KMS-11 (cell line): ENCODE measurements around the gene EPG5.

Source experiments
- H2AFZ ChIP-seq: fragments of 200-600 bp; sonication (generic); 2 replicates; pipeline ENCODE4 v1.6.1; 2016; ENCODE audit warnings: antibody characterized with exemption, mixed run types, low read depth
- H3K27ac ChIP-seq: fragments of 200-600 bp; sonication (generic); 2 replicates; pipeline ENCODE4 v1.6.1; 2016; ENCODE audit warnings: mild to moderate bottlenecking, mixed run types
- H3K27me3 ChIP-seq: fragments of 200-600 bp; sonication (generic); 2 replicates; pipeline ENCODE4 v1.6.1; 2017; ENCODE audit warnings: mild to moderate bottlenecking, low read depth, mixed run types, moderate library complexity; ENCODE audit not compliant: insufficient read depth
- H3K36me3 ChIP-seq: fragments of 200-600 bp; sonication (generic); 2 replicates; pipeline ENCODE4 v1.6.1; 2017; ENCODE audit warnings: mild to moderate bottlenecking, mixed run types; ENCODE audit not compliant: insufficient read depth
- H3K4me1 ChIP-seq: fragments of 200-600 bp; sonication (generic); 2 replicates; pipeline ENCODE4 v1.6.1; 2016; ENCODE audit warnings: mild to moderate bottlenecking, low read depth, mixed run types; ENCODE audit not compliant: poor library complexity, severe bottlenecking
- H3K4me2 ChIP-seq: fragments of 200-600 bp; sonication (generic); 2 replicates; pipeline ENCODE4 v1.7.0; 2016; ENCODE audit warnings: mild to moderate bottlenecking, mixed run types
- H3K4me3 ChIP-seq: fragments of 200-600 bp; sonication (generic); IDR thresholded peaks from 2 replicates; pipeline ENCODE4 v1.6.1; 2017; ENCODE audit warnings: low read depth, low read length, mixed read lengths; ENCODE audit not compliant: insufficient read depth
- H3K79me2 ChIP-seq: fragments of 200-600 bp; sonication (generic); 2 replicates; pipeline ENCODE4 v1.6.1; 2016; ENCODE audit warnings: low read depth, mixed run types; ENCODE audit not compliant: insufficient read depth
- H3K9ac ChIP-seq: fragments of 200-600 bp; sonication (generic); 2 replicates; pipeline ENCODE4 v1.6.1; 2016; ENCODE audit warnings: mild to moderate bottlenecking, mixed run types
- H4K20me1 ChIP-seq: fragments of 200-600 bp; sonication (generic); 2 replicates; pipeline ENCODE4 v1.6.1; 2016; ENCODE audit warnings: mild to moderate bottlenecking, mixed run types; ENCODE audit not compliant: insufficient read depth
- TF ChIP-seq, protein P1 (sequence below): fragments of 200-600 bp; sonication (generic); conservative IDR thresholded peaks from 2 replicates; pipeline ENCODE4 v1.6.1; 2017; ENCODE audit warnings: low read depth, mild to moderate bottlenecking, antibody characterized with exemption, low read length, moderate library complexity, mixed read lengths

EPG5 gene

DNA sequence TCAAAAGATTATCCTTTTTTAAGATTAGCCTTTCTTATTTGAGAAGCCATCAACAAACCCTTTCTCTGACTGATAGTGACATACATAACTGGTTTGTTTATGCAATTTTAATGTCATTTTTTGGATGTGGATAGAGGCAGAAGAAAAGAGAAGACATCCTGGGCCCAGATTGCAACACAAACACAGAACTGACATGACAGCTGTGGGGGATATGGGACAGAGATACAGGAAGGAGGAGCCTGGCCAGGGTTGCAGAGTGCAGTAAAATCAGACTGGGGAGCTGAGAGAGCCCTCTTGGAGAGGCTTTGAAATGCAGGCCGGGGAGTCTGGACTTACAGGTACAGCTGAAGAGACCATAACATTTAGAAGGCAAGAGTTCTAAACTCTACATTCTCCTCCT is 76.5 kb downstream of the EPG5 start:
- H3K36me3 ChIP-seq = no peaks in the 10 kb centered on the region
- TF ChIP-seq, protein P1, sequence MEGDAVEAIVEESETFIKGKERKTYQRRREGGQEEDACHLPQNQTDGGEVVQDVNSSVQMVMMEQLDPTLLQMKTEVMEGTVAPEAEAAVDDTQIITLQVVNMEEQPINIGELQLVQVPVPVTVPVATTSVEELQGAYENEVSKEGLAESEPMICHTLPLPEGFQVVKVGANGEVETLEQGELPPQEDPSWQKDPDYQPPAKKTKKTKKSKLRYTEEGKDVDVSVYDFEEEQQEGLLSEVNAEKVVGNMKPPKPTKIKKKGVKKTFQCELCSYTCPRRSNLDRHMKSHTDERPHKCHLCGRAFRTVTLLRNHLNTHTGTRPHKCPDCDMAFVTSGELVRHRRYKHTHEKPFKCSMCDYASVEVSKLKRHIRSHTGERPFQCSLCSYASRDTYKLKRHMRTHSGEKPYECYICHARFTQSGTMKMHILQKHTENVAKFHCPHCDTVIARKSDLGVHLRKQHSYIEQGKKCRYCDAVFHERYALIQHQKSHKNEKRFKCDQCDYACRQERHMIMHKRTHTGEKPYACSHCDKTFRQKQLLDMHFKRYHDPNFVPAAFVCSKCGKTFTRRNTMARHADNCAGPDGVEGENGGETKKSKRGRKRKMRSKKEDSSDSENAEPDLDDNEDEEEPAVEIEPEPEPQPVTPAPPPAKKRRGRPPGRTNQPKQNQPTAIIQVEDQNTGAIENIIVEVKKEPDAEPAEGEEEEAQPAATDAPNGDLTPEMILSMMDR = no peak
- no peak overlapping the region for H3K4me2 ChIP-seq
- H3K4me1 ChIP-seq = no peaks in the 10 kb centered on the region
- no peaks in the 10 kb centered on the region for H4K20me1 ChIP-seq
- H3K27ac ChIP-seq = no peak overlapping the region
- no peak overlapping the region for H3K9ac ChIP-seq
- H3K79me2 ChIP-seq = no peaks in the 10 kb centered on the region
- no peak overlapping the region for H2AFZ ChIP-seq
- no peak overlapping the region for H3K4me3 ChIP-seq
- H3K27me3 ChIP-seq = no peaks in the 10 kb centered on the region

DNA sequence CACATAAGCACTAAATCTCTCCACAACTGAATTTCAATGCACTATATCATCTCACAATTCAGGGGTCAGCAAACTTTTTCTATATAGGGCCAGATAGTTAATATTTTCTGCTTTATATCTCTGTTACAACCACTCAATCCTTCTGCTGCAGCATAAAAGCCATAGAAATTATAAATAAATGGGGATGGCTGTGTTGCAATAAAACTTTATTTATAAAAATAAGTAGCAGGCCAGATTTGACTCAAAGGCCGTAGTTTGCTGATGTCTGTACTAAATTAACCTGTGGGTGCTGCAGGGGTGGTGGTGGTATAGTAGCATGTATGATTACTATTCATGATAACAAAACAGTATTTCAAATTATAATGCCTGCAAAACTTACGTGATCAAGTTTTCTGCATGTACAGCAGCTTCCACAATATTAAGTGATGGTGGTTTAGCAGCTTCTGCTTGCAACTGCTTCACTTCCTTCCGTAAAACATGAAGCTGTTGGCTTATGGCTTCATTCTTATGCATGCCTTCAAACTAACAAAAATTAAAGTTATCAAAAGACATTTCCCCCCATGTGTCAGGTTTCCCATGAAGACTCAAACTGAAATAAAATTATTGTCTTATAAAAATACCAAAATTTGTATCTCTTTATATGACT is 77.6 kb downstream of the EPG5 start:
- Histone ChIP-seq H3K4me3 (no peak overlapping the region), H3K27me3 (no peaks in the 10 kb centered on the region), H3K4me1 (no peaks in the 10 kb centered on the region), H2AFZ (no peak overlapping the region), H3K36me3 (no peaks in the 10 kb centered on the region), H3K27ac (no peak overlapping the region), H3K79me2 (no peaks in the 10 kb centered on the region), H3K9ac (no peak overlapping the region), H3K4me2 (no peak overlapping the region), H4K20me1 (no peaks in the 10 kb centered on the region)
- TF ChIP-seq, protein P1 = no peak

DNA sequence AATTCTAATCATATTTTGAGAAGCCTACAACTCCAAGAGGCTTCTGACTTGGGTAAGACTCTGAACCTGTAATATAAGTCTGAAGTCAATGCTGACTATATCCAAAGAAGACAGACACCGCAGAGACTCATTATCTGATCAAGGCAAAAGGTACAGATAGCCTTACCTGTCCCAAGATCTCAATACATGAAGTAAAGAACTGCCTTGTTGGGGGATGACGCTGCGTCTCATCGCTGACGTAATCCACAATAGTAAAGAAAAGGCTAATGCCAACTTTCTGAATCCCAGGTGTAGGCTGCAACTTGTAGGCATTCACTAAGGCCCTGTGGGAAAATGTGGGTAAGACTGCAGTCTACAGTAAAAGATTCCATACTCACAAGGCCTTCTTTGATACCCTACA is 79.5 kb downstream of the EPG5 start:
- Histone ChIP-seq H3K27ac (no peak overlapping the region), H3K4me3 (no peak overlapping the region), H4K20me1 (no peaks in the 10 kb centered on the region), H3K36me3 (no peaks in the 10 kb centered on the region), H3K4me1 (no peaks in the 10 kb centered on the region), H3K27me3 (no peaks in the 10 kb centered on the region), H3K9ac (no peak overlapping the region), H3K4me2 (no peak overlapping the region), H2AFZ (no peak overlapping the region), H3K79me2 (no peaks in the 10 kb centered on the region)
- TF ChIP-seq, protein P1 = no peak

DNA sequence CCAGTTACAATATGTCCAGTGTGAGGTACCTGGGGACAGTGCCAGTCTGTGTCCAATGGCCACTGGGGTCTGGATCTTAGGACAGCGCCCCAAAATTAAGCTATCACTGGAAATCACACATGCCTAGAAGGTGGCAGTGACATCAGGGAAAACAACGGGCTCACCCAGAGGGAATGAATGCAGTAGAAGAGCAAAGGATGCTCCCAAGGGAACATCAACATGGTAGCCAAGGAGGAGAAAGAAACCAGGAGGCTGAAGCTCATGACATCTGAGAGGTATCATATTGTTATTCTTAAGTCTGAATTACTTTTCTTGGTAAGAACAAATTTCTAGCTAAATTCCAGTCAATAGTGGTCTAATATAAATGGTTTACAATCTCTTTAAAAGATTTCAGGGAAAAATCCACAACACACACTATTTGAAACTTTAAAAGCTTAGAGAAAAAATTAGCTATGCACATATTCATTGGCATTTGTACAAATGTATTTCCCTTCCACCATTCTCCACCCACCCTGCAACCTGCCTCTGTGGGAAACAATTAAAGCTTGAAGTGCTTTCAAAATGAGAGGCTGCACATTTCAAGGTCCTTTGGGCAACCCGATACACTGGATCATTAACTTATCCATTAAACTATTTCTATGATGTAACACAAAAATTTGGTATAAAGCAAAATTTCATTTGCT is 86.1 kb downstream of the EPG5 start:
- no peaks in the 10 kb centered on the region for H3K36me3 ChIP-seq
- TF ChIP-seq, protein P1 = no peak
- H2AFZ ChIP-seq = no peak overlapping the region
- H3K4me3 ChIP-seq = no peak overlapping the region
- H4K20me1 ChIP-seq = no peaks in the 10 kb centered on the region
- H3K79me2 ChIP-seq = no peaks in the 10 kb centered on the region
- H3K9ac ChIP-seq = no peak overlapping the region
- no peaks in the 10 kb centered on the region for H3K27me3 ChIP-seq
- H3K4me1 ChIP-seq = peaks cover 6% of the 10 kb centered on the region
- H3K4me2 ChIP-seq = no peak overlapping the region
- no peak overlapping the region for H3K27ac ChIP-seq
